ENCODE measurements around the gene POU2F1. TPM values are rescaled to one million over a fixed set of nuclear protein-coding genes. Genes with fewer than 3 reads are reported as not detected.

POU2F1 gene
- total RNA-seq, 2 experiments from 2014 or later = 20.3 to 21.6 TPM

DNA sequence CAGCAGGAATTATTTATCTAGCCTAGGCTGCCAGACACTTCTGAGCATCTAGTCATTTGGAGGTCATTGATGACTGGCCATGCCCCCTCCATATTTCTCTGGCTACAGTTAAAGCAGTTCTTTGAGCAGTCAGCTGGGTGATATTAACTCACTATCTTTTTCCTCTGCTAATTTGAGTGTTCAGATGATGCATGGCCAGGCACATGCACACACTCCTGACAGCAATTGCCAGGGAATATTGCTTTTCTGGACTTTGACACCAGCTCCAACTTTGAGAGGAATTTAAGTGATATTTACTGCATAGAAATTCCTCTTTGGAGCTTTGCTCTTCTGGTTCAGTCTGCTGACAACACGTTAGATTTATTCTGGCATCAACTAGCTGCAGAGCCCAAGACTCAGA, 245.1 kb downstream of the POU2F1 start:
- intact Hi-C loops (cut with DNase I, micrococcal nuclease) = no loop called here
- ChIA-PET POLR2A (no interaction called here), CTCF (interaction anchor here (0.9 to 3.3 kb wide), 5 partner anchors 10 to 75 kb away, joined by 3 to 21 read pairs (median 5); partner anchors contain the start of gene CD247)
- Mint-ChIP-seq H3K27ac (peak overlapping the region; percentile 70), H3K36me3 (ENCODE audit: low read depth) (peaks cover 34% of the 10 kb centered on the region), H3K4me3 (no peak overlapping the region), H3K9me3 (ENCODE audit: low read depth) (no peaks in the 10 kb centered on the region), H3K4me1 (peaks cover 88% of the 10 kb centered on the region), H3K27me3 (no peaks in the 10 kb centered on the region)
- ATAC-seq (peak; percentile 20), DNase-seq (no peak)

DNA sequence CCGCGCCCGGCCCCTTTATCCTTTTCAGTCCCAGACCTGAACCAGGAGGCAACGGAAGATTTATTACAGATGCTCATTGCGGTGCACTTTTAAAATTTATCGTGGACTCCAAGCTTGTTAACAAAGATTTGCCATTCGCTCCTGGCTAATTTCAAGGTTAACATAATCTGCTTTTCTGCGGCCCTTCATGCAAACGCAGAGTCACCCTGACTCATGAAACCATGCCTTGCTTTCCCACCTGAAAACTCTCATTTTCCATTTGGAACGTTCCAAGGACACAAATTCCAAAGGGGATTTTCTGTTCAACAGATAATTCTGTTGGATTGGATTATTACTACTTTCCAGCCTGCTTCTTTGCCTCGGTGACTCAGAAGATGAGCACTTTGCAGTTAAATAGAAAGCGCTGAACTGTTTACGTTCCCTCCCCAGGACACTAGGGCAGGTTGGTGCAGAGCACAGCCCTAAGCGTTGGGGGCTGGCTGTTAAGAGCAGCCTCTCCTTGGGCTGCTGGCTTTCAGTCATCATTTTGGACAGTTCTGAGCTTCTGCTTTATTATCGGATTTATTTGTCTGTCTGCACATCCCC, 246.5 kb downstream of the POU2F1 start:
- Mint-ChIP-seq H3K27me3 (no peaks in the 10 kb centered on the region), H3K36me3 (ENCODE audit: low read depth) (peaks cover 33% of the 10 kb centered on the region), H3K27ac (peak overlapping the region; percentile 62), H3K4me3 (no peak overlapping the region), H3K9me3 (ENCODE audit: low read depth) (no peaks in the 10 kb centered on the region), H3K4me1 (peaks cover 86% of the 10 kb centered on the region)
- ChIA-PET CTCF (interaction anchor here (0.8 to 3.3 kb wide), 8 partner anchors 9 to 57 kb away, joined by 3 to 21 read pairs (median 4); no protein-coding TSS in a partner anchor), POLR2A (interaction anchor here (0.7 kb wide), 1 partner anchor 9 kb away, joined by 3 read pairs; no protein-coding TSS in a partner anchor)
- intact Hi-C loops (cut with DNase I, micrococcal nuclease) = no loop called here
- DNase-seq (no peak), ATAC-seq (peak; percentile 79)

DNA sequence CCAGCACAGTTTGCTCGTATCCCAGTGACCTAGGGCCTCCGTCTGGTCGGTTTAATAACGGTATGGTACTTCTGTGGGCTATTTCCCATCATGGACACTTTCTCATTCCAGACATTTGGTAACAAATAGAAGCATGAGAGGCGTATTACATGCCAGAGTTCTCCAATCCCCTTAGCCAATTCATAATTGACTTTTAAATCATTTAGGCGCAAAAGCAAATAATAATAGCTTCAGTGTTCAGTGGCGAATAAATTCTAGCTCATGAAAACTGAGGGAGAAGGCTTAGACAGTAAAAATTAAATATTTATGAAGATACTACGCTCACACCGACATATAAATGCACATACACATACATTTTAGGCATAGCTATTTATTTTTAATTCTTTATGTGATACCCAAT, 247.1 kb downstream of the POU2F1 start:
- no peaks in the 10 kb centered on the region for H3K27me3 Mint-ChIP-seq
- intact Hi-C loops (cut with DNase I, micrococcal nuclease) = no loop called here
- H3K9me3 Mint-ChIP-seq (ENCODE audit: low read depth) = no peaks in the 10 kb centered on the region
- ATAC-seq (no peak), DNase-seq (no peak)
- CTCF ChIA-PET = interaction anchor here (0.6 to 2.3 kb wide), 8 partner anchors 10 to 200 kb away, joined by 3 to 9 read pairs (median 4); no protein-coding TSS in a partner anchor
- no peak overlapping the region for H3K4me3 Mint-ChIP-seq
- POLR2A ChIA-PET = no interaction called here
- peaks cover 33% of the 10 kb centered on the region for H3K36me3 Mint-ChIP-seq (ENCODE audit: low read depth)
- H3K4me1 Mint-ChIP-seq = peaks cover 86% of the 10 kb centered on the region
- peak overlapping the region; percentile 74 for H3K27ac Mint-ChIP-seq

DNA sequence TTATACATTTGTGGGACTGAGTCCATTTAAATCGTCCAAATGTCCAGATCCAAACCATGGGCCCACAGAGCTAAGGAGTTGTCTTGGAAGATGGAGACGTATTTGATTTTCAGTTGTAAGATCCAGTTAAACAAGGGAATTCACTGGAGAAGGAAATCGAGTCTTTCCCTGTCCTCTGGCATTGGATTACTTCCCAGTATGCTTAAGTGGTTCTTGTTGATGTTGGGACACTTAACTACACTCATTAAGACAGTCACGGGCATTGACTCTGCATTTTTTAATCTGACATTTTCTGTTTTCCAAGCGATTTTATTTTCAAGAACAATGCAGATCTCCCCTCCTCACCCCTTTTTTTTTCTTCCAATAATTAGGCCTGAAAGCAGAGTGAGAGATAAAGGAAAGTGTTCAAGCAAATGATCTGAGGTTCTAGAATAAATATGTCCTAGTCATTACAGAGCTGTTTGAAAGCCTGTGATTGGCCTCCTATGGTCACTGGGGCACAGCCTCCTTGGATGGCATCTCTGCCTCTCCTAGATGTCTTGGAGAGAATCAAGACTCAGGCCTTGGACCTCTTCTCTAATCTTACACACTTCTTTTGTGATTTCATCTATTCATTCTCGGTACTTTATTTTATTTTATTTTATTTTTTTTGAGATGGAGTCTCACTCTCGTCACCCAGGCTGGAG, 248.7 kb downstream of the POU2F1 start:
- H3K4me3 Mint-ChIP-seq = no peak overlapping the region
- peaks cover 86% of the 10 kb centered on the region for H3K4me1 Mint-ChIP-seq
- intact Hi-C loops (cut with DNase I, micrococcal nuclease) = no loop called here
- POLR2A ChIA-PET = interaction anchor here (0.7 kb wide), 2 partner anchors 29 to 173 kb away, joined by 3 to 4 read pairs; no protein-coding TSS in a partner anchor
- no peak for ATAC-seq
- H3K9me3 Mint-ChIP-seq (ENCODE audit: low read depth) = no peaks in the 10 kb centered on the region
- CTCF ChIA-PET = interaction anchor here (0.7 to 2.3 kb wide), 8 partner anchors 9 to 67 kb away, joined by 3 to 11 read pairs (median 8); no protein-coding TSS in a partner anchor
- no peak for DNase-seq
- peaks cover 31% of the 10 kb centered on the region for H3K36me3 Mint-ChIP-seq (ENCODE audit: low read depth)
- H3K27me3 Mint-ChIP-seq = no peaks in the 10 kb centered on the region
- peak overlapping the region; percentile 74 for H3K27ac Mint-ChIP-seq

DNA sequence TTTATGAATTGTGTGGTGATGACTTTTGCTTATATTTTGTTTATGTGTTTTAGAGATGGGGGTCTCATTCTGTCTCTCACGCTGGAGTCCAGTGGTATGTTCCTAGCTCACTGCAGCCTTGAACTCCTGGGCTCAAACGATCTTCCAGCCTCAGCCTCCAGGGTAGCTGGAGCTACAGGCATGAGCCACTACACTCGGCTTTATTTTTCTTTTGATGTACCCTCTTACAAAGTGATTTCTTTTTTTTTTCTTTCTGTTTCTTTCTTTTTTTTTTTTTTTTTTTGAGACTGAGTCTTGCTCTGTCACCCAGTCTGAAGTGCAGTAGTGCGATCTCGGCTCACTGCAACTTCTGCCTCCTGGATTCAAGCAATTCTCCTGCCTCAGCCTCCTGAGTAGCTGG, 250.9 kb downstream of the POU2F1 start:
- H3K4me3 Mint-ChIP-seq = peak overlapping the region; percentile 35
- ChIA-PET CTCF (interaction anchor here (0.7 to 2.0 kb wide), 4 partner anchors 12 to 70 kb away, joined by 3 to 6 read pairs (median 3); no protein-coding TSS in a partner anchor), POLR2A (interaction anchor here (0.7 kb wide), 1 partner anchor 249 kb away, joined by 3 read pairs; no protein-coding TSS in a partner anchor)
- peaks cover 84% of the 10 kb centered on the region for H3K4me1 Mint-ChIP-seq
- H3K27me3 Mint-ChIP-seq = no peaks in the 10 kb centered on the region
- H3K27ac Mint-ChIP-seq = peak overlapping the region; percentile 81
- ATAC-seq = no peak
- intact Hi-C loops (cut with DNase I, micrococcal nuclease) = no loop called here
- H3K36me3 Mint-ChIP-seq (ENCODE audit: low read depth) = peaks cover 27% of the 10 kb centered on the region
- DNase-seq = no peak
- H3K9me3 Mint-ChIP-seq (ENCODE audit: low read depth) = no peaks in the 10 kb centered on the region

- ChIA-PET CTCF (interaction anchor here (0.5 to 2.0 kb wide), 9 partner anchors 11 to 62 kb away, joined by 3 to 6 read pairs (median 4); partner anchors contain the start of gene CD247), POLR2A (interaction anchor here (1.0 to 1.2 kb wide), 3 partner anchors 27 to 45 kb away, joined by 3 to 11 read pairs (median 3); partner anchors contain the start of gene CD247)
- H3K27ac Mint-ChIP-seq = peak overlapping the region; percentile 81
- peak; percentile 59 for ATAC-seq
- H3K4me3 Mint-ChIP-seq = peak overlapping the region; percentile 42
- H3K27me3 Mint-ChIP-seq = no peaks in the 10 kb centered on the region
- H3K36me3 Mint-ChIP-seq (ENCODE audit: low read depth) = peaks cover 40% of the 10 kb centered on the region
- DNase-seq = peak; percentile 76
- H3K4me1 Mint-ChIP-seq = peaks cover 87% of the 10 kb centered on the region
- intact Hi-C loops (cut with DNase I, micrococcal nuclease) = no loop called here
- no peaks in the 10 kb centered on the region for H3K9me3 Mint-ChIP-seq (ENCODE audit: low read depth)
Measured at GRCh38 chr1:167472752-167473521, 252.3 kb downstream of the POU2F1 start.

DNA sequence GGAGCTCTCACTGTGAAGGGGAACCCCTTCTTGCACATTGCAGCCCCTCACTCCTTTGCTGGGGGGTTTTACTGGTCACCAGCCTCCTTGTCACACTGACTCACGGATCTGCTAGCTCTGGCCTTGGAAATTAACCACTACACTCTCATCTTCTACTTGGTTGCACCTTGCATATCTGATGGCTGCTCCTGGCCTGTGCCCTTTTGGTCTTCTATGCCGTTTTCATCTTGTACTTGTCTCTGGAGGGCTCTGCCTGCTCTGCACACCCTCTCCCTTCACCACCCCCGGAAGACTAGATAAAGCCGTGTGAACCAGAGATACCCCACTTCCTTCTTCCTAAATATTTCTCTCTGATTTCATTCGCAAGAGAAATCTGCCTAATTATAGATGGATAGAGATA, 253.1 kb downstream of the POU2F1 start:
- Mint-ChIP-seq H3K36me3 (ENCODE audit: low read depth) (peaks cover 47% of the 10 kb centered on the region), H3K9me3 (ENCODE audit: low read depth) (no peaks in the 10 kb centered on the region), H3K27ac (peak overlapping the region; percentile 81), H3K4me1 (peaks cover 86% of the 10 kb centered on the region), H3K27me3 (no peaks in the 10 kb centered on the region), H3K4me3 (peak overlapping the region; percentile 42)
- intact Hi-C loops (cut with DNase I, micrococcal nuclease) = loop anchor here in 1 of 2 experiments (1.0 kb wide), 1 partner anchor 9 kb away; no protein-coding TSS in a partner anchor
- ATAC-seq (peak; percentile 58), DNase-seq (no peak)
- CTCF ChIA-PET = interaction anchor here (0.7 to 1.6 kb wide), 7 partner anchors 10 to 61 kb away, joined by 3 to 5 read pairs (median 4); partner anchors contain the start of gene CD247
- POLR2A ChIA-PET = interaction anchor here (1.0 to 1.2 kb wide), 3 partner anchors 27 to 44 kb away, joined by 3 to 11 read pairs (median 3); partner anchors contain the start of gene CD247

- H3K36me3 Mint-ChIP-seq (ENCODE audit: low read depth) = peaks cover 47% of the 10 kb centered on the region
- POLR2A ChIA-PET = interaction anchor here (0.6 to 0.8 kb wide), 2 partner anchors 27 to 50 kb away, joined by 4 to 10 read pairs; no protein-coding TSS in a partner anchor
- ATAC-seq = peak; percentile 69
Measured at GRCh38 chr1:167474191-167474641, 253.5 kb downstream of the POU2F1 start.

GRCh38 chr1:167476061-167476460, 255.4 kb downstream of the POU2F1 start:
- Mint-ChIP-seq H3K36me3 (ENCODE audit: low read depth) (peaks cover 54% of the 10 kb centered on the region), H3K9me3 (ENCODE audit: low read depth) (no peaks in the 10 kb centered on the region), H3K4me3 (no peak overlapping the region), H3K27ac (no peak overlapping the region), H3K27me3 (no peaks in the 10 kb centered on the region), H3K4me1 (peaks cover 91% of the 10 kb centered on the region)
- no peak for DNase-seq
- ATAC-seq = no peak
- ChIA-PET CTCF (interaction anchor here (0.5 to 2.1 kb wide), 10 partner anchors 9 to 235 kb away, joined by 3 to 6 read pairs (median 3); partner anchors contain the start of gene CREG1), POLR2A (interaction anchor here (0.6 to 1.2 kb wide), 3 partner anchors 9 to 24 kb away, joined by 3 to 6 read pairs (median 4); no protein-coding TSS in a partner anchor)
- intact Hi-C loops (cut with DNase I, micrococcal nuclease) = no loop called here

More at GRCh38 chr1:167474191-167474641, 253.5 kb downstream of the POU2F1 start:
- intact Hi-C loops (cut with DNase I, micrococcal nuclease) = loop anchor here in 1 of 2 experiments (1.0 kb wide), 1 partner anchor 8 kb away; no protein-coding TSS in a partner anchor
- Mint-ChIP-seq H3K4me3 (peak overlapping the region; percentile 42), H3K27me3 (no peaks in the 10 kb centered on the region), H3K9me3 (ENCODE audit: low read depth) (no peaks in the 10 kb centered on the region), H3K27ac (peak overlapping the region; percentile 81), H3K4me1 (peaks cover 85% of the 10 kb centered on the region)
- CTCF ChIA-PET = interaction anchor here (1.1 to 1.6 kb wide), 3 partner anchors 10 to 30 kb away, joined by 5 read pairs; no protein-coding TSS in a partner anchor
- DNase-seq = peak; percentile 68

All from activated CD4-positive, alpha-beta T cell treated with anti-CD3 and anti-CD28 coated beads for 36 hours (primary cell).